Measurements from ENCODE around the gene KRT2.
A peak's percentile ranks its signal among the peaks of the same experiment; 100 is the strongest.

The KRT2 gene

DNA sequence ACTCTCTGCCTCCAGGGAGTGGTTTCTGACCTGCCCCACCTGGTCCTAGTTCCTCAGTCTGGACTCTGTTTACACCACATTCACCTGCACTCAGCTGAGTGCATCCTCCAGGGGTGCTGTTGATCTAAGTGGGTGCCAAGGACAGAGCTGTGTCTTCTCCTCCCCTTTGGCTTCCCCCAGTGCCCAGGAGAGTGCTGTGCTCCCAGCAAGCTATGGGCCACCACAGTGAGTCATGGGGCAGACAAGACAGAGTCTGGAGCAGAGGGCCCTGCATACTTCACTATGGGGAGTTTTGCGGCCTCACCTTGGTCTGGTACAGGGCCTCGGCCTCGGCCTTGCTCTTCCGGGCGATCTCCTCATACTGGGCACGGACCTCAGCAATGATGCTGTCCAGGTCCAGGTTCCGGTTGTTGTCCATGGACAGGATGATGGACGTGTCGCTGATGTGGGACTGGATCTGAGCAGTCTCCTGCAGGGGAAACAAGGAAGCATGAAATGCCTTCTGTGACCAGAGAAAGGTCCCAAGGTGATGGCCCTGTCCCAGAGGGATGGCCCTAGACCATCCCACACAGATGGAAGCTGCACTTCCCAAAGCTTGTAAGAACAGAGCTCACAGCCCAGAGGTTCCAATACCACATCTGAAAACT, 38.5 kb downstream of the KRT2 start:
- no peak for DNase-seq

GRCh38 chr12:52612431-52613383, 39.3 kb downstream of the KRT2 start:
- no peak for DNase-seq

GRCh38 chr12:52611080-52611468, 40.9 kb downstream of the KRT2 start:
- no peak for DNase-seq

DNA sequence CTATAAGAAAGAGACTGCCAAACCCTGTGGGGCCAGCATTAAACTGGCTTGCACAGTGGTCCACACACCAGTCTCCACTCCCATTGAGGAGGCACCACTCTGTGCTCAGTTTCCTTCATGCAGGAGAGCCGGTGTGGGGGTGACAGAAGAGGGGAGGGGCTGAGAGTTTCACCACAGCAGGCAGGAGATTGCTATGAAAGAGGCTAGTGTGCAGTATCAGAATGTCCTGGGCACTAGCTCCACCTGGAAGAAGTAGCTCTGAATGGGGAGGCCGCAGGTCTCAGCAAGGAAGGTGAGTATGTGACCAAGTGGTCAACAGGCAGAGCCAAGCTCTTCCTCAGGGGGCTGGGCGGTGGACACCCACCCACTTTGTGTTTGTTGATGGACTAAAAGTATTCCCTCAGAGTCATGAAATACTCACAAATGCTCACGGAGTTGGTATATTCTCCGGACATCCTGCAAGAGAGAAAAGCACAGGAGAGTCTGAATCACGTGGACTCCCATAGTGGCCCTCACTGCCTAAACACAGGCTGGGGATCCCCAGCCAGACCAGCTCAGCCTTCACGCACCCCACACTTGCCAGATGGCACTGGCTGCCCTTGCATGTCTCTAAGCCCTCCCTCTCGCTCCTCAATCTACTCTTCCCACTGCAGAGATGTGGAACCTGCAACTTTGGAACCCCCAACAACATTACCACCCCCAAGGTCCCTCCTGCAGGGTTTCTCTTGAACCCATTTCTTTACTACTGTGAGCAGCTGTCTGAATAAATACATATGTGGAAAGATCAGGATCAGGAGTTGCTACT, 43.0 kb downstream of the KRT2 start:
- DNase-seq, result no peak

DNA sequence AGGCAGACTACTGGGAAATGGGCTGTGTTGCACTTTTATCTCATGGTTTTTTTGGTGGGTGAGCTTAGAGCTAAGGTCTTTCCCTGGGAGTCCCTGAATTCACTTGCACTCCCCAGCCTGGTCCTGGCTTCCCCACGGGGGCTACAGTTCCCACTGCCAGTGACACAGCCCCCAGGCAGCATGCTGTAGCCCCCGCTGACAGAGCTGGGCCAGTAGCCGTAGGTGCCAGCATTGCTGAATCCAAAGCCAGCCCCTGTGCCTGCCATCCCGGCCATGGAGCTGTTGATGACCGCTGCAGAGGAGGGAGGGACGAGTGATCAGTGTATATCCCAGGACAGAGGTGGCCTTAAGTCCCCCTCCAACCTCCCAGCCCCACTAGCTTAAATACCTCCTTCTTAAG, 43.9 kb downstream of the KRT2 start:
- no peak for DNase-seq

DNA sequence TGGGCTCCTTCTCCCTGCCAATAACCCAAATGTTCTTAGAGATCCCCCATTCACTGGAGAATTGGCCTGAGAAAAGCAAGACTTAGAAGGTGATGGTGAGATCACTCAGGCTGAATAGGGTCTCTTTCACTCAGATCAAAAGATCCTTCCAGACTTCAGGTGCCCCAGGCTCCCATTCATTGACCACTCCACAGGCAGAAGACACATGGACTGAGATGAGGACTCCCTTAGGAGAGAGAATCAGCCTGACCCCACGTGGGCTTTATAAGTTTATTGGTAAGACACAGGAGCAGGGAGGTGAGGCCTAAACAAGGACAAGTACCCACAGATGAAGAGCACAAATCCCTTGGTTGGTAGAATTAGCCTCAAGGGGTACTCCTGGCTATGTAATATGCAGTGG, 44.7 kb downstream of the KRT2 start:
- DNase-seq, result no peak

DNA sequence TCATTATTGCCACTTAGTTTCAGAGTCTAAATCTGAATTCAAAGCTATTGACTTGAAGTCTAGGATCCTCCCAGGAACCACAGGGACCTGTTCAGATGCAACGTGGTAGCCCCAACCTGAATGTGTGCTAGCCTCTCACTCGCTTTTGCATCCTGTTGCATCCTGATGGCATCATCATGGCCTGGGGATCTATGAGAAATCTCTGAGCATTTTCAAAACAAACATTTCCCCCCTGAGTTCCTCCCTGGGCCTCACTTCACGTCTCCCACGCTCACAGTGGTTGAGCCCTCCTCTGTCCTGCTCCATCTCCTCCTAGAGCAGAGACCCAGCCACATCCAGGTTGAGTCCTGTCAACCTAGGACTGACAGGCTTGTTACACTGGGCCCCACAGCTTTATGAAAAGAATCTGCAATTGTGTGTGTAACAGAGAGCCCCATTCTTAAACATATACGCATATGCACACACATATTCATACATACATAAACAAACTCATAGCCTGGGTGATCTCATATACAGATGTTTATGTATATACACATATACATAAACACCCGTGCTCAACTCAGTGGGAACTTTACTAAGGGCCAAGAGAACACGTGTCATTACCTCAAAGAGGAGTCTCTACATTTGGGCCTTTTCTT, 45.3 kb downstream of the KRT2 start:
- no peak for DNase-seq

DNA sequence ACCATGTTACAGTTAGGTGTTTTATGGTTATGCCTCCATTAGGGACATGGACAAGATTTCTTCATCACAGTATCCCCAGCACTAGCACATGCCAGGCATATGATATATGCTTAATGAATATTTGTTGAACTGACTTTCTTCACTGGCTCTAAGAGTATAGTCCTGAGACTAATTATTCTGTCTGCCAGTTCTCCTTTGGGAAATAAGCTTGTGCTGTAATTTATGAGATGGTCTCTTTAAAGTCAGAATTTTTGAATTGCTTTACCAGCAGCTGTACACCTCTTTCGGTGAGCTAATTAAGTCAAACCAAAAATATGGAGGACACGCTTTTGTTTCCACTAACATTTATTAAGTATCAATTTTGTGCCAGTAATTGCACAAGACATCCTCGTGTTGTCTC, 45.9 kb downstream of the KRT2 start:
- no peak for DNase-seq

- no peak for DNase-seq
These were observed 46.5 kb downstream of the KRT2 start for GRCh38 chr12:52605542-52605941.

DNA sequence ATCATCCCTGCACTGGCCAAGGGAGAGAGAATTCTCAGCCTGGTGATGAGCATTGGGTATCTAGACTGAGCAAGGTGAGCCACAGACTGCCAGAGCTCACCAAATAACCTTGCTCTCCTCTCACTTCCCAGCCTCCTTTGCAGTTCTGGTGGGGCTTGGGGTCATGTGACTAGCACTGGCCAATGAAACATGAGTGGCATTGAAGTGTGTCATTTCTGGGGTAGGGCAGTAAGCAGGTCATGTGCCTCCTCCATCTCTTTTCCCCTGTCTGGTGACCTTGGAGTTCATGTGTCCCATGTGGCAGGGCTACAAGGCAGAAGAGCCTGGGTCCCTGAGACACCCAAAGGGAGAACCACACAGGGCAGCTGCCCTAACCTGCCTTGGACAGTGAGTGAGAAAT, 47.2 kb downstream of the KRT2 start:
- DNase-seq, result no peak

- DNase-seq, result peak; percentile 18
These were observed 48.7 kb downstream of the KRT2 start for GRCh38 chr12:52603314-52603713.

DNA sequence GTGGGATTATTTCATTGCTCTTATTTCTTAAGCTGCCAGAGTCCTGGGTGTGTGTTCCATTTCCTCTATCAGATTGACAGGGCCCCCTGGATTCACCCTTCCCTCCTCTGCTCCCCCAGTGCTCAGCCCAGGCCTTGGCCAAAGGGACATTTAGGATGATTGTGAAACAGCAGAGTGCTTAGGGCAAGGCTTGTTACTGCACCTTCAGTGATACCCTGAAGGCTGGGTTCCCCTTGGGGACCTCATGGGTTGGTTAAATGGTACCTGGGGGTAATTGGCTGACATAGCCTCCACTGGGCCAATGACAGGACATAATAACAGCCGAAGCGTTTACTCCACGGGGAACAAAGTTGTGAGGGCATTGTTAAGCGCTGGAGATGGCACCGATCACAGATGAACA, 49.5 kb downstream of the KRT2 start:
- DNase-seq, result no peak

DNA sequence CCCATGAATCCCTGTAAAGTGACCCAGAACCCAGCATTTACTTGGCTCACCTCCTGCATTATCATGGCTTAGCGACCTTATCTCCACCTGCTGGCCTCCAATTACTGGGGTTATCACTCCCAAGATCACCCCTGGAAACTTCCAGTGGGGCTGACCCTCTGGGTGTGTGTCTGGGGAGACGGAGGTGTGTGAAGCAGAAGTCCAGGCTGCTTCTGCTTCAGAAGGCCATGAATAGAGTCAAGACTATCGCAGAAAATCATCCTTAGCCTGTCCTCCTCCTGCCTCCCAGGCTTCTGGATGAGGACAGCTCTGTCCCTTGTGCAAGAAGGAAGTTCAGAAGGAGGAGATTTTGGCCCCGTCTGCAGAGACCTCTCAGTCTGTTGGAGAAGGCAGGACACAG, 50.3 kb downstream of the KRT2 start:
- DNase-seq, result no peak

GRCh38 chr12:52600941-52601481, 51.0 kb downstream of the KRT2 start, which contains the start of gene KRT72:
Gene KRT72, minus strand, starts transcription at chr12:52601463. Its CDS starts 11 bp downstream, at chr12:52601452.
- no peak for DNase-seq

DNA sequence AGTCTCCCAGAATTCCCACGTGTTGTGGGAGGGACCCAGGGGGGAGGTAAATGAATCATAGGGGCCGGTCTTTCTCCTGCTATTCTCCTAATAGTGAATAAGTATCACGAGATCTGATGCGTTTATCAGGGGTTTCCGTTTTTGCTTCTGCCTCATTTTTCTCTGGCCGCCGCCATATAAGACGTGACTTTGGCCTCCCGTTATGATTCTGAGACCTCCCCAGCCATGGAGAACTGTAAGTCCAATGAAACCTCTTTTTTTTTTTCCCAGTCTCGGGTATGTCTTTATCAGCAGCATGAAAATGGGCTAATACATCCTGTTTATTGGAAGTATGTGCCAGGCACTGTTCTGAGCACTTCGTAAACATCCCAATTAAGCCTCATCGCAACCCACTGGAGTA, 51.5 kb downstream of the KRT2 start:
- no peak for DNase-seq

DNA sequence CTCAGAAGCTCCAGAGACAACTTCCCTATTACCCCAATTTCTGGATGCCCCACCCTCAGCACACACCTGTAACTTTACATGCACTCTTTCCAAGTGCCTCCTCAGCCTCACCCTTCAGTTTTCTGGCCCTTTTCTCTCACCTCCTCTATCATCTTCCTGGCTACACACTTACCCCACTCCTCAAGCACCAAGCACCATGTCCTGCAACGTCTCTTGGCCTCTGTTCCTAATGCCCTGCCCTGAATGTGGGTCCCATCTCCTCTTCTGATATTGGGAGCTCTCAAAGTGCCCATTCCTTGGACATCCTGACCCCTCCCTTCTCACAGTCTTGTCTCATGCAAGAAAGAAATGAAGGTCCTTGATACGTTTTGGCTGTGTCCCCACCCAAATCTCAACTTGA, 51.9 kb downstream of the KRT2 start:
- DNase-seq, result no peak

DNA sequence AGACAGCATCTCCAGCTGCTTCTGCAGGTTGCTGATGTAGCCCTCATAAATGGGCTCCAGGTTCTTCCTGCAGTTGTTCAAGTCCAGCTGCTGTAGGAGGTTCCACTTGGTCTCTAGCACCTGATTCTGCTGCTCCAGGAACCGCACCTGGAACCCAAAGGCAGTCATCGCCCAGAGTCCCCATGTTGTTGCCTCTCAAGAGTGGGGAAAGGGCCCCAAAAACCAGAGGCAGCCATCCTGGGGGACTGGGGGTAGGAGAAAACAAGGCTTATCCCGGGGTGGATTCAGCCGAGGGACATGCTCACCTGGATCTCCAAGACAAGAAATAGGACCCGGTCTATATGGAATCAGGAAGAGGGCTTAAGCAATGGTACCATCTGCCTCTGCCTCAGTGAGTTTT, 53.0 kb downstream of the KRT2 start:
- DNase-seq, result no peak

Data from effector CD8-positive, alpha-beta T cell (primary cell).